Caco-2 (cell line): ENCODE data around the gene SERAC1. TPM values are rescaled to one million over a fixed set of nuclear protein-coding genes. Genes with fewer than 3 reads are reported as not detected.
"Not testable (repeated sequence)": the region's sequence is repeated elsewhere in the genome, so short reads cannot be mapped to it uniquely, and the experiment has no call there.

Source experiments
- Bru-seq: library from RNA; stranded (reverse); fragments of 400-500 nt; gene quantifications from one replicate; lab custom pipeline; 2021; lab: Mats Ljungman, UMichigan
- BruChase-seq, 2 experiments: library from RNA; stranded (reverse); fragments of 400-500 nt; gene quantifications; one replicate each; lab custom pipeline; 2021; lab: Mats Ljungman, UMichigan
- BruUV-seq: library from RNA; stranded (reverse); fragments of 400-500 nt; replicated peaks from 2 replicates; lab custom pipeline; 2021; lab: Mats Ljungman, UMichigan
- CTCF ChIA-PET: fragments of 300-600 bp; sonication (Branson Sonifier 250); formaldehyde crosslinking; loops from one replicate; lab custom pipeline; 2022; ENCODE audit warnings: antibody characterized with exemption; lab: Charles Lee
- POLR2A ChIA-PET: fragments of 300-600 bp; sonication (Branson Sonifier 250); formaldehyde crosslinking; loops from one replicate; lab custom pipeline; 2022; ENCODE audit warnings: antibody characterized with exemption; lab: Charles Lee
- DNase-seq, 2 experiments: peaks; one replicate each; pipeline versions ENCODE4 v3.0.0 to v3.0.0-alpha.2; 2020 to 2022
- H3K27me3 ChIP-seq: replicated peaks from 2 replicates; pipeline ENCODE4 v1.6.0; 2011; ENCODE audit warnings: low read length; ENCODE audit not compliant: control insufficient read depth, insufficient read depth
- H3K36me3 ChIP-seq: 2 replicates; pipeline ENCODE4 v1.5.1; 2011; ENCODE audit warnings: low read length; ENCODE audit not compliant: control insufficient read depth, insufficient read depth
- H3K4me1 ChIP-seq: fragments of 250-450 bp; sonication (Bioruptor Pico); 2 replicates; pipeline ENCODE4 v1.5.1; 2020; ENCODE audit warnings: mild to moderate bottlenecking
- H3K4me3 ChIP-seq: 2 replicates; pipeline ENCODE4 v1.5.1; 2011; ENCODE audit warnings: low read depth, mild to moderate bottlenecking, control low read depth, low read length
- H3K9me3 ChIP-seq: fragments of 250-450 bp; sonication (Bioruptor Pico); 2 replicates; pipeline ENCODE4 v1.5.1; 2020; ENCODE audit warnings: mild to moderate bottlenecking, moderate library complexity
- H3K27ac Mint-ChIP-seq: one replicate; pipeline ENCODE4 v1.8.0; 2022; ENCODE audit warnings: mixed read lengths; ENCODE audit not compliant: unreplicated experiment
- H3K27me3 Mint-ChIP-seq: one replicate; pipeline ENCODE4 v1.8.0; 2022; ENCODE audit warnings: mixed read lengths; ENCODE audit not compliant: insufficient read depth, unreplicated experiment
- H3K36me3 Mint-ChIP-seq: one replicate; pipeline ENCODE4 v1.8.0; 2022; ENCODE audit warnings: mild to moderate bottlenecking, mixed read lengths; ENCODE audit not compliant: insufficient read depth, unreplicated experiment
- H3K4me1 Mint-ChIP-seq: one replicate; pipeline ENCODE4 v1.8.0; 2022; ENCODE audit warnings: low read depth, mixed read lengths; ENCODE audit not compliant: unreplicated experiment
- H3K4me3 Mint-ChIP-seq: one replicate; pipeline ENCODE4 v1.8.0; 2022; ENCODE audit warnings: mild to moderate bottlenecking, moderate library complexity, mixed read lengths; ENCODE audit not compliant: unreplicated experiment
- H3K9me3 Mint-ChIP-seq: one replicate; pipeline ENCODE4 v1.8.0; 2022; ENCODE audit warnings: mixed read lengths; ENCODE audit not compliant: unreplicated experiment
- intact Hi-C: fragments of 100-400 bp; cut with micrococcal nuclease; formaldehyde crosslinking; loops from one replicate; pipeline ENCODE4 v1.10.0; 2022; ENCODE audit not compliant: unreplicated experiment
- long read RNA-seq: library from polyadenylated mRNA; stranded (forward); transcript quantifications from one replicate; pipeline ENCODE4 v2.0.0, GENCODE V29; 2022
- total RNA-seq: library from RNA; stranded (reverse); gene quantifications from 2 replicates; pipeline ENCODE4 v1.2.3, GENCODE V29; 2022
- TF ChIP-seq, protein P1 (sequence below), 2 experiments: fragments of 200-600 bp in 1 of 2; IDR thresholded peaks; 1 replicate in 1 of 2; 2 replicates in 1 of 2; pipeline versions ENCODE4 v1.5.1 to v1.8.0; 2011 to 2022; ENCODE audit warnings: antibody characterized with exemption in 1 of 2, control low read depth in 1 of 2, inconsistent platforms in 1 of 2, low read depth in 1 of 2, low read length in 1 of 2, mild to moderate bottlenecking in 1 of 2, moderate library complexity in 1 of 2; ENCODE audit not compliant: insufficient read depth in 1 of 2, severe bottlenecking in 1 of 2, unreplicated experiment in 1 of 2

Gene SERAC1
- total RNA-seq (6.8 and 7.4 TPM in 2 replicates), Bru-seq, nascent RNA (percentile 58 among the genes with signal in this experiment), BruChase-seq, experiment 1, labeled RNA remaining after a 2-hour chase (percentile 58 among the genes with signal in this experiment), BruChase-seq, experiment 2, labeled RNA remaining after a 6-hour chase (percentile 57 among the genes with signal in this experiment)
- long read RNA-seq, transcript SERAC1-202 (17 exons, 3,940 nt), result major isoform, 8 of 18 reads
- long read RNA-seq, partial matches to known transcripts, result 2 of 18 reads
- long read RNA-seq, other reads (novel, unspliced or antisense), result 6 of 18 reads

DNA sequence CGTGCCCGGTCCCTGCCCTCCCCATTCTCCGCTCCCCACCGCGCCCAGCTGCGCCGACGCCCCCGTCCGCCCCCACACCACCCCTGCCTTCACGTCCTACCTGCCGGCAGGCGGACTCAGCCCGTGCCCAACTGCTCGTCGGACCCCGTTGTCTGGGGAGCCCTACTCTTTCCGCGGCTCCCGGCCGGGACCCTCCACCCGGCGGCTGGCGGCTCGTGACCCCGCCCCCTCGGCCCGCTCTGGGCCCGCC, at the start of gene SERAC1:
Gene SERAC1 (minus strand): TSS at position 223 of the 250 bp plus-strand sequence. CDS start 9,899 bp downstream, outside the sequence.
- DNase-seq, result no peak
- peak within 1 kb of the TSS; percentile 95 for H3K27ac Mint-ChIP-seq
- H3K4me3 ChIP-seq, result peak within 1 kb of the TSS; percentile 95
- H3K9me3 Mint-ChIP-seq, result peaks cover 9% of the 10 kb centered on the region
- intact Hi-C loops, result no loop called here
- peaks cover 17% of the 10 kb centered on the region for H3K4me1 ChIP-seq
- TF ChIP-seq, protein P1, sequence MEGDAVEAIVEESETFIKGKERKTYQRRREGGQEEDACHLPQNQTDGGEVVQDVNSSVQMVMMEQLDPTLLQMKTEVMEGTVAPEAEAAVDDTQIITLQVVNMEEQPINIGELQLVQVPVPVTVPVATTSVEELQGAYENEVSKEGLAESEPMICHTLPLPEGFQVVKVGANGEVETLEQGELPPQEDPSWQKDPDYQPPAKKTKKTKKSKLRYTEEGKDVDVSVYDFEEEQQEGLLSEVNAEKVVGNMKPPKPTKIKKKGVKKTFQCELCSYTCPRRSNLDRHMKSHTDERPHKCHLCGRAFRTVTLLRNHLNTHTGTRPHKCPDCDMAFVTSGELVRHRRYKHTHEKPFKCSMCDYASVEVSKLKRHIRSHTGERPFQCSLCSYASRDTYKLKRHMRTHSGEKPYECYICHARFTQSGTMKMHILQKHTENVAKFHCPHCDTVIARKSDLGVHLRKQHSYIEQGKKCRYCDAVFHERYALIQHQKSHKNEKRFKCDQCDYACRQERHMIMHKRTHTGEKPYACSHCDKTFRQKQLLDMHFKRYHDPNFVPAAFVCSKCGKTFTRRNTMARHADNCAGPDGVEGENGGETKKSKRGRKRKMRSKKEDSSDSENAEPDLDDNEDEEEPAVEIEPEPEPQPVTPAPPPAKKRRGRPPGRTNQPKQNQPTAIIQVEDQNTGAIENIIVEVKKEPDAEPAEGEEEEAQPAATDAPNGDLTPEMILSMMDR (IDR thresholded peaks at IDR 0.05; ENCODE audit: insufficient read depth in 1 of 2, low read depth in 1 of 2, low read length in 1 of 2, severe bottlenecking in 1 of 2, unreplicated experiment in 1 of 2), result no peak
- ChIA-PET POLR2A (interaction anchor here (0.6 kb wide), 1 partner anchor 37 kb away, joined by 8 read pairs; no protein-coding TSS in a partner anchor), CTCF (interaction anchor here (0.7 kb wide), 1 partner anchor 804 kb away, joined by 5 read pairs; no protein-coding TSS in a partner anchor)
- H3K4me1 Mint-ChIP-seq, result peaks cover 26% of the 10 kb centered on the region
- no peaks in the 10 kb centered on the region for H3K36me3 ChIP-seq
- H3K27me3 ChIP-seq, result no peaks in the 10 kb centered on the region
- peaks cover 8% of the 10 kb centered on the region for H3K36me3 Mint-ChIP-seq
- H3K4me3 Mint-ChIP-seq, result peak within 1 kb of the TSS; percentile 95
- no peaks in the 10 kb centered on the region for H3K9me3 ChIP-seq
- no TSS peak for BruUV-seq
- no peaks in the 10 kb centered on the region for H3K27me3 Mint-ChIP-seq

DNA sequence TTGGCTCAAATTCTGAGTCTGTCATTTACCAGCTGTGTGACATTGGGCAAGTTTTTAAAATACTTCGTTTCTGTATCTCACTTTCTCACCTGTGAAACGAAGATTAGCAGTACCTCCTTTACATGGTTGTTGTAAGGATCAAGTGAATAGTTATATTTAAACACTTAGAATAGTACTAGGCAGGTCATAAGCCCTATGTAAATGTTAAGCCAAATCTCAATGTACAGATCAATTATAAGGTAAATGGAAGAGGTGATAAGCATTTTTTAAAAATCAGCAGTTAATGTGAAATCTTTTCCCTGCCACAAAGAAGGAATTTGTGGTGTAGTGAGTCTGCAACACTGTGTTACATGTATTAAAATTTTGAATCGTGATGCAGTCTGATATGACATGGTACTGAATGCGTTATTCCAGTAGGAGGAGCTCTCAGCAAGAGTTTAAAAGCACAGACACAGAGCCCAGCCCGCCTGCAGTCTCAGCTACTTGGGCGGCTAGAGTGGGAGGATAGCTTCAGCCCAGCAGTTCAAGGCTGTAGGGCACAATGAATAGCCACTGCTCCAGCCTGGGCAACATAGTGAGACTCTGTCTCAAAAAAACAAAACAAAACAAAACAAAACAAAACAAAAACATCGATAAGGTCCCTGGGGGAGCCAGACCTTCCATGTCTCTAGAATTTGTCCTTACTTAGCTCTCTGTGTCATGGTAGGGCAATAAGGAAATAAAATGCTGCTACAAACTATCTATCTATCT, 46.0 kb upstream of the SERAC1 start:
- ChIA-PET POLR2A (no interaction called here), CTCF (interaction anchor here (0.6 to 1.6 kb wide), 16 partner anchors 13 to 632 kb away, joined by 3 to 21 read pairs (median 4); partner anchors contain the start of genes DYNLT1 and TMEM181)
- Mint-ChIP-seq H3K4me1 (no peaks in the 10 kb centered on the region), H3K4me3 (no peak overlapping the region), H3K36me3 (no peaks in the 10 kb centered on the region), H3K9me3 (no peaks in the 10 kb centered on the region), H3K27me3 (no peaks in the 10 kb centered on the region), H3K27ac (no peak overlapping the region)
- intact Hi-C loops, result loop anchor here (1.0 to 2.0 kb wide), 4 partner anchors 304 to 477 kb away; no protein-coding TSS in a partner anchor
- Histone ChIP-seq H3K4me1 (no peaks in the 10 kb centered on the region), H3K4me3 (no peak overlapping the region), H3K27me3 (no peaks in the 10 kb centered on the region), H3K36me3 (no peaks in the 10 kb centered on the region), H3K9me3 (no peaks in the 10 kb centered on the region)
- TF ChIP-seq, protein P1 (IDR thresholded peaks at IDR 0.05; ENCODE audit: insufficient read depth in 1 of 2, low read depth in 1 of 2, low read length in 1 of 2, severe bottlenecking in 1 of 2, unreplicated experiment in 1 of 2), result peak; percentile 75 to 82
- DNase-seq, result peak; percentile 73 to 74
- BruUV-seq, result no TSS peak

DNA sequence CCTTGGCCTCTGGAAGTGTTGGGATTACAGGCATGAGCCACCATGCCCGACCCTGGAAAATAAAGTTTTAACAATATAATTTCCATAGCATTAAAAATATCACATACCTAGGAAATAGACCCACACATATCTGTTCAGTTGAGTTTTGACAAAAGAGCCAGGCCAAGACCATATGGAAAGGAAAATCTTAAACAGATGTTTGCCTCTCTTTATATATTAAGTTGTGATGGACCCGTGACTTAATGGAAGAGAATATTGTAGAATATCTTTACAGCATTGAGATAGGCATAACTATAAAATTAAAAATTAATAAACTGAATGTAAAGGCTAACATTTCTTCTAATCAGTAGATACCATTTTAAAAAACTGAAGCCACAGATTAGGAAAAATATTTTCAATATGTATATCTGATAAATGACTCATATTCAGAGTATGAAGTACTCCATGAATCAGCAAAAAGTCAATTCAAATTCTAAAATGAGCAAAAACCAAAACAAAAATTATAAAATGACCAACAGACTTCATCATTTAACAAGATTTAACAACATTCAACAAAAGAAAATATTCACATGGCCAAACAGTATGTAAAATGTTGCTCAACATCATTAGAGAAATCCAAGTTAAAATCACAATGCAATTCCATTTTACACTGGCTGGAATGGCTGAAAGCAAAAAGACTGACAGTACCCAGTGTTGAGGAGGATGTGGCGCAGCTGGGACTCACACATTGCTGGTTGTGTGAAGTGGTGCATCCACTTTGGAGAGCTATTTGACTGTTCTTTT, 43.4 kb upstream of the SERAC1 start:
- Histone ChIP-seq H3K9me3 (no peaks in the 10 kb centered on the region), H3K4me3 (no peak overlapping the region), H3K27me3 (no peaks in the 10 kb centered on the region), H3K4me1 (no peaks in the 10 kb centered on the region), H3K36me3 (no peaks in the 10 kb centered on the region)
- POLR2A ChIA-PET, result interaction anchor here (0.6 kb wide), 1 partner anchor 236 kb away, joined by 7 read pairs; no protein-coding TSS in a partner anchor
- H3K9me3 Mint-ChIP-seq, result no peaks in the 10 kb centered on the region
- CTCF ChIA-PET, result no interaction called here
- no peak overlapping the region for H3K4me3 Mint-ChIP-seq
- no peaks in the 10 kb centered on the region for H3K4me1 Mint-ChIP-seq
- no peak overlapping the region for H3K27ac Mint-ChIP-seq
- no TSS peak for BruUV-seq
- TF ChIP-seq, protein P1 (IDR thresholded peaks at IDR 0.05; ENCODE audit: insufficient read depth in 1 of 2, low read depth in 1 of 2, low read length in 1 of 2, severe bottlenecking in 1 of 2, unreplicated experiment in 1 of 2), result no peak
- H3K27me3 Mint-ChIP-seq, result no peaks in the 10 kb centered on the region
- intact Hi-C loops, result no loop called here
- DNase-seq, result no peak
- no peaks in the 10 kb centered on the region for H3K36me3 Mint-ChIP-seq

DNA sequence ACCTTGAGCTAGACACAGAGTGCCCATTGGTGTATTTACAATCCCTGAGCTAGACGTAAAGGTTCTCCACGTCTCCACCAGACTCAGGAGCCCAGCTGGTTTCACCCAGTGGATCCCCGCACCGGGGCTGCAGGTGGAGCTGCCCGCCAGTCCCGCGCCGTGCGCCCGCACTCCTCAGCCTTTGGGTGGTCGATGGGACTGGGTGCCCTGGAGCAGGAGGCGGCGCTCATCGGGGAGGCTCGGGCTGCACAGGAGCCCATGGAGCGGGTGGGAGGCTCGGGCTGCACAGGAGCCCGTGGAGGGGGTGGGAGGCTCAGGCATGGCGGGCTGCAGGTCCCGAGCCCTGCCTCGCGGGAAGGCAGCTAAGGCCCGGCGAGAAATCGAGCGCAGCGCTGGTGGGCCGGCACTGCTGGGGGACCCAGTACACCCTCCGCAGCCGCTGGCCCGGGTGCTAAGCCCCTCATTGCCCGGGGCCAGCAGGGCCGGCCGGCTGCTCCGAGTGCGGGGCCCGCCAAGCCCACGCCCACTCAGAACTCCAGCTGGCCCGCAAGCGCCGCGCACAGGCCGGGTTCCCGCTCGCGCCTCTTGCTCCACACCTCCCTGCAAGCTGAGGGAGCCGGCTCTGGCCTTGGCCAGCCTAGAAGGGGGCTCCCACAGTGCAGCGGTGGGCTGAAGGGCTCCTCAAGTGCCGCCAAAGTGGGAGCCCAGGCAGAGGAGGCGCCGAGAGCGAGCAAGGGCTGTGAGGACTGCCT, 41.7 kb upstream of the SERAC1 start:
- H3K4me1 Mint-ChIP-seq, BruUV-seq, H3K36me3 ChIP-seq, H3K27me3 Mint-ChIP-seq, H3K36me3 Mint-ChIP-seq, H3K27ac Mint-ChIP-seq, DNase-seq, CTCF ChIA-PET, H3K4me1 ChIP-seq, H3K4me3 Mint-ChIP-seq, H3K27me3 ChIP-seq, H3K4me3 ChIP-seq, POLR2A ChIA-PET, H3K9me3 ChIP-seq, H3K9me3 Mint-ChIP-seq: not testable (repeated sequence)
- intact Hi-C loops, result loop anchor here (10.0 kb wide), 1 partner anchor 65 kb away; no protein-coding TSS in a partner anchor
